ENCODE data around the gene ISYNA1.

Gene ISYNA1

GRCh38 chr19:18431351-18432197, 6.4 kb downstream of the ISYNA1 start:
- no peak for DNase-seq (ENCODE audit: low read depth)

- no peak for DNase-seq (ENCODE audit: low read depth)
Observed at GRCh38 chr19:18430417-18431144, 7.4 kb downstream of the ISYNA1 start.

GRCh38 chr19:18429717-18430416, 8.1 kb downstream of the ISYNA1 start:
- DNase-seq (ENCODE audit: low read depth) = no peak

GRCh38 chr19:18428787-18429674, 8.9 kb downstream of the ISYNA1 start:
- DNase-seq (ENCODE audit: low read depth) = no peak

GRCh38 chr19:18428173-18428786, 9.7 kb downstream of the ISYNA1 start:
- DNase-seq (ENCODE audit: low read depth) = no peak

- no peak for DNase-seq (ENCODE audit: low read depth)
Observed at GRCh38 chr19:18427743-18428113, 10.2 kb downstream of the ISYNA1 start.

GRCh38 chr19:18427080-18427742, 10.7 kb downstream of the ISYNA1 start:
- no peak for DNase-seq (ENCODE audit: low read depth)

- no peak for DNase-seq (ENCODE audit: low read depth)
Observed at GRCh38 chr19:18426416-18426767, 11.5 kb downstream of the ISYNA1 start.

GRCh38 chr19:18425515-18426415, 12.2 kb downstream of the ISYNA1 start:
- DNase-seq (ENCODE audit: low read depth) = no peak

GRCh38 chr19:18424890-18425514, 12.9 kb downstream of the ISYNA1 start:
- no peak for DNase-seq (ENCODE audit: low read depth)

- DNase-seq (ENCODE audit: low read depth) = no peak
Observed at GRCh38 chr19:18424122-18424889, 13.6 kb downstream of the ISYNA1 start.

- no peak for DNase-seq (ENCODE audit: low read depth)
Observed at GRCh38 chr19:18423258-18424020, 14.5 kb downstream of the ISYNA1 start.

- DNase-seq (ENCODE audit: low read depth) = no peak
Observed at GRCh38 chr19:18422530-18423191, 15.3 kb downstream of the ISYNA1 start.

GRCh38 chr19:18421371-18421959, 16.5 kb downstream of the ISYNA1 start:
- DNase-seq (ENCODE audit: low read depth) = no peak

GRCh38 chr19:18420930-18421329, 17.0 kb downstream of the ISYNA1 start:
- no peak for DNase-seq (ENCODE audit: low read depth)

GRCh38 chr19:18419699-18420460, 18.1 kb downstream of the ISYNA1 start:
- DNase-seq (ENCODE audit: low read depth) = no peak

Measured in GM04503 (cell line).